BJ (cell line): ENCODE data around the gene CRTC3. TPM values are rescaled to one million over a fixed set of nuclear protein-coding genes. Genes with fewer than 3 reads are reported as not detected.

ENCODE experiments used
- CTCF ChIA-PET: fragments of 350-600 bp; formaldehyde crosslinking; extraction: SDS; loops from one replicate; lab custom pipeline; 2021; ENCODE audit warnings: antibody characterized with exemption, inconsistent platforms; lab: Yijun Ruan, JAX
- POLR2A ChIA-PET: fragments of 300-600 bp; sonication (Branson Sonifier 250); formaldehyde crosslinking; extraction: SDS; loops from one replicate; lab custom pipeline; 2021; ENCODE audit warnings: antibody characterized with exemption; lab: Charles Lee
- DNase-seq: peaks from one replicate; pipeline ENCODE4 v3.0.0-alpha.2; 2011; ENCODE audit warnings: low read depth
- H3K27me3 ChIP-seq: 2 replicates; pipeline ENCODE4 v1.6.0; 2011; ENCODE audit warnings: low read length; ENCODE audit not compliant: control insufficient read depth, insufficient read depth
- H3K36me3 ChIP-seq: 2 replicates; pipeline ENCODE4 v1.5.1; 2011; ENCODE audit warnings: low read length; ENCODE audit not compliant: control insufficient read depth, insufficient read depth
- H3K4me3 ChIP-seq: 2 replicates; pipeline ENCODE4 v1.5.1; 2011; ENCODE audit warnings: low read depth, mild to moderate bottlenecking, control low read depth, low read length
- polyA plus RNA-seq: library from polyadenylated mRNA; depleted of rRNA; stranded (reverse); fragments of >200 nt; gene quantifications from 2 replicates; pipeline ENCODE4 v1.2.3, GENCODE V29; 2011
- TF ChIP-seq, protein P1 (sequence below): IDR thresholded peaks from 2 replicates; pipeline ENCODE4 v1.5.1; 2011; ENCODE audit warnings: low read depth, mild to moderate bottlenecking, control low read depth, inconsistent platforms, low read length, moderate library complexity; ENCODE audit not compliant: insufficient read depth

CRTC3 gene
- polyA plus RNA-seq, 1 experiment, result 28.5 TPM

DNA sequence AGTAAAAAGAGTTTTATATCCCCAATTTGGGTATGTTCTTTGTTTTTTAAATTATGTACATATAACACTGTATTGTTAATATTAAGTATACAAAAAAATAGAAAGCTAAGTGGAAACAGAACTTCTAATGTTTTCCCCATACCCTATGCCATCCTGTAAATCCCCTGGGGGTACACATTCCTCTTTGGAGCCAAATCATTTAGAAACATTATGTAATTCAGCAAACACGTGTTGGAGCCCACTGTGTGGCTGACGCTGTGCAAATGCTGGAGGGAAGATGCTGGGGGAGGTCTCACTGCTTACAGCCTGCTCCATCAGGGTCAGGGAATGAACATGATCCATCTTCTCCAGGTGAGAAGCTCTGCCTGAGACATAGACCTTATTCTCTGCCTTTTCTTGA is 52.8 kb downstream of the CRTC3 start:
- DNase-seq, result no peak
- POLR2A ChIA-PET, result no interaction called here
- TF ChIP-seq, protein P1, sequence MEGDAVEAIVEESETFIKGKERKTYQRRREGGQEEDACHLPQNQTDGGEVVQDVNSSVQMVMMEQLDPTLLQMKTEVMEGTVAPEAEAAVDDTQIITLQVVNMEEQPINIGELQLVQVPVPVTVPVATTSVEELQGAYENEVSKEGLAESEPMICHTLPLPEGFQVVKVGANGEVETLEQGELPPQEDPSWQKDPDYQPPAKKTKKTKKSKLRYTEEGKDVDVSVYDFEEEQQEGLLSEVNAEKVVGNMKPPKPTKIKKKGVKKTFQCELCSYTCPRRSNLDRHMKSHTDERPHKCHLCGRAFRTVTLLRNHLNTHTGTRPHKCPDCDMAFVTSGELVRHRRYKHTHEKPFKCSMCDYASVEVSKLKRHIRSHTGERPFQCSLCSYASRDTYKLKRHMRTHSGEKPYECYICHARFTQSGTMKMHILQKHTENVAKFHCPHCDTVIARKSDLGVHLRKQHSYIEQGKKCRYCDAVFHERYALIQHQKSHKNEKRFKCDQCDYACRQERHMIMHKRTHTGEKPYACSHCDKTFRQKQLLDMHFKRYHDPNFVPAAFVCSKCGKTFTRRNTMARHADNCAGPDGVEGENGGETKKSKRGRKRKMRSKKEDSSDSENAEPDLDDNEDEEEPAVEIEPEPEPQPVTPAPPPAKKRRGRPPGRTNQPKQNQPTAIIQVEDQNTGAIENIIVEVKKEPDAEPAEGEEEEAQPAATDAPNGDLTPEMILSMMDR, result no peak
- CTCF ChIA-PET, result interaction anchor here (0.7 to 1.2 kb wide), 2 partner anchors 14 to 68 kb away, joined by 3 read pairs; no protein-coding TSS in a partner anchor
- no peak overlapping the region for H3K4me3 ChIP-seq
- no peaks in the 10 kb centered on the region for H3K27me3 ChIP-seq
- peaks cover 1% of the 10 kb centered on the region; the same call in 1 of the 2 replicates for H3K36me3 ChIP-seq

- CTCF ChIA-PET, result interaction anchor here (0.9 to 1.4 kb wide), 3 partner anchors 13 to 46 kb away, joined by 3 to 4 read pairs (median 4); no protein-coding TSS in a partner anchor
- Histone ChIP-seq H3K27me3 (no peaks in the 10 kb centered on the region), H3K4me3 (no peak overlapping the region), H3K36me3 (peaks cover 1% of the 10 kb centered on the region; the same call in 1 of the 2 replicates)
- no peak for DNase-seq
- POLR2A ChIA-PET, result interaction anchor here (0.7 kb wide), 1 partner anchor 23 kb away, joined by 8 read pairs; no protein-coding TSS in a partner anchor
- TF ChIP-seq, protein P1, result no peak
Measured at GRCh38 chr15:90583471-90584252, 53.9 kb downstream of the CRTC3 start.

DNA sequence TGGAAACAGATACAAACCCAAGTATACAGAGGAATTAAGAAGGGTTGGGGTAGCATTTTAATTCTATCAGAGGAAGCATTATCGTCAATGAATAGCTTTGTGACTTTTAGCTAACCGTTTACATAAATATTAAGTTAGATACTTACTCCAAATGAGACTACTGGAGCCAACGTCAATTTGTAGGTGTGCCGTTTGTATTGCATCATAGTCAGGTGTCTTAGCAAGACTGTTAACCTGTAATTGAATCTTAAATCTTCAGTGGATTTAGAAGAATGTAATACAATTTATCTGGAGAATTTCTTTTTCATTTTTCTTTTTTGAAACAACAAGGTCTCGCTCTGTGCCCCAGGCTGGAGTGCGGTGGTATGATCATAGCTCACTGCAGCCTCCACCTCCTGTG is 55.1 kb downstream of the CRTC3 start:
- Histone ChIP-seq H3K27me3 (no peaks in the 10 kb centered on the region), H3K36me3 (peaks cover 1% of the 10 kb centered on the region; the same call in 1 of the 2 replicates), H3K4me3 (no peak overlapping the region)
- DNase-seq, result no peak
- ChIA-PET POLR2A (no interaction called here), CTCF (interaction anchor here (0.6 to 1.8 kb wide), 4 partner anchors 8 to 77 kb away, joined by 3 to 10 read pairs (median 4); no protein-coding TSS in a partner anchor)
- TF ChIP-seq, protein P1, result no peak

DNA sequence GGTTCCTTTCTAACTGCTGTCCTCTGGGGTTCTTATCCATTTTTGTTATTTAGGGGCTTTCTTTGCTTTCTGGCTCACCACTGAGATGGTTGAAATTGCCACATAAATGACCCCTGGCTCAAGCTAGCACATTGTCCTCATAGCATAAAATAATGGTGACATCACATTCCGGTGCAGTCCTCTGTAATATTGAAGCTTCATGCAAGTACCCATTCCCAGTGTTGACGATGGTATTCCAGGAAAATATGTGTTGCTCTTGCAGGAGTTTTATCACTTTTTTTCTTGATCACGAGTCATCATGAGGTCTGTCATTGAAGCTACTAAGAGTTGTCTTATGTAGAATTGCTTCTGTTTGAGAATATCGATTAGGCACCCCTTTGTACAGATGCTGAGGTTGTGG is 56.1 kb downstream of the CRTC3 start:
- TF ChIP-seq, protein P1, result no peak
- ChIA-PET CTCF (interaction anchor here (1.7 to 1.8 kb wide), 3 partner anchors 9 to 24 kb away, joined by 5 to 10 read pairs (median 5); no protein-coding TSS in a partner anchor), POLR2A (interaction anchor here (0.6 kb wide), 1 partner anchor 155 kb away, joined by 3 read pairs; no protein-coding TSS in a partner anchor)
- H3K36me3 ChIP-seq, result peaks cover 1% of the 10 kb centered on the region; the same call in 1 of the 2 replicates
- no peak for DNase-seq
- no peaks in the 10 kb centered on the region for H3K27me3 ChIP-seq
- H3K4me3 ChIP-seq, result no peak overlapping the region

DNA sequence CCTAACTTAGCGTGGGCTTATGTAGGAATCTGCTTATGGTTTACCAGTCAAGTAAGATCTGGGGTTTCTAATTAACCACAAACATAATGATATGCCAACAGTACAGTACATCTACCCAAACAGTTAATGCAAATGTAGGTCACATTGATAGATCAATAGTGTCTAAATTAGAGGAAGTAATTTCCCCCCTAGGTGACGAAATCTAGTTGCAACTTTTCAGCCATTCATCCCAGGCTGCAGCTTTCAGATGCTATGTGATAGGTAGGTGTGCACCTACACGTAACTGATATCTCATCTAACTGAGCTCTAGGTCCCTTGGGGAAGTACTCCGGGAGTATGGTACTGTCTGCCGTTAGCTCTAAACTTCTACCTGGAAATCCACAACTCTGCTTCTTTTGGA is 57.2 kb downstream of the CRTC3 start:
- no peak overlapping the region for H3K4me3 ChIP-seq
- no peak for DNase-seq
- H3K36me3 ChIP-seq, result peaks cover 1% of the 10 kb centered on the region; the same call in 1 of the 2 replicates
- no peaks in the 10 kb centered on the region for H3K27me3 ChIP-seq
- POLR2A ChIA-PET, result no interaction called here
- TF ChIP-seq, protein P1, result no peak
- CTCF ChIA-PET, result interaction anchor here (0.8 to 1.7 kb wide), 2 partner anchors 15 to 25 kb away, joined by 3 to 5 read pairs; no protein-coding TSS in a partner anchor
